ENCODE data around the gene EIF3I. TPM values are rescaled to one million over a fixed set of nuclear protein-coding genes. Genes with fewer than 3 reads are reported as not detected.
A peak's percentile ranks its signal among the peaks of the same experiment; 100 is the strongest.

EIF3I gene
- total and polyA plus RNA-seq, 2 of the 13 experiments (the other 11 are each of a cell fraction or from before 2014, with no cell fraction given) = 210 to 223 TPM

- no TSS peak for BruUV-seq (replicated peaks)
- no peaks in the 10 kb centered on the region for H3K9me3 ChIP-seq (ENCODE audit: low read length)
- in situ Hi-C loops (cut with HindIII; ENCODE audit: extremely low pct_ligation_motif_present, low pct_unique_long_range_greater_than_20kb) (no loop called here), intact Hi-C loops (cut with micrococcal nuclease; ENCODE audit: unreplicated experiment) (no loop called here)
- DNase-seq (ENCODE audit: low spot score) (peak; percentile 39), ATAC-seq (peak; percentile 46), FAIRE-seq (no peak)
- no peak overlapping the region for H3K9ac ChIP-seq (ENCODE audit: insufficient read depth, low read depth, low read length)
- ChIA-PET POLR2A (interaction anchor here (2.6 kb wide), 1 partner anchor 16 kb away, joined by 12 read pairs; the partner anchor contains the start of gene LCK), CTCF (ENCODE audit: low intra/inter-chr PET ratio, low total read pairs) (no interaction called here)
- H4K20me1 ChIP-seq (ENCODE audit: insufficient read depth, low read length) = no peaks in the 10 kb centered on the region
- no peaks in the 10 kb centered on the region for H3K36me3 ChIP-seq (replicated peaks in 1 of 2; ENCODE audit: control insufficient read depth in 1 of 2, insufficient read depth in 2 of 2, low read length in 2 of 2)
- 0 out of 5 replicates have a peak, but pooled peaks cover 0 to 2% of the 10 kb centered on the region in 2 experiments for H3K27me3 ChIP-seq (ENCODE audit: control insufficient read depth in 1 of 2, insufficient read depth in 2 of 2, low read length in 2 of 2)
- H3K4me1 ChIP-seq (ENCODE audit: insufficient read depth, low read length) = peaks cover 34% of the 10 kb centered on the region
- H3K27ac ChIP-seq (ENCODE audit: extremely low read length, insufficient read depth, low read length) = no peak overlapping the region
- H3K79me2 ChIP-seq (ENCODE audit: insufficient read depth, low read length) = no peaks in the 10 kb centered on the region
- WGBS (ENCODE audit: low lambda C conversion rate) = 19% methylated on average over 7 of the region's 7 CpGs
- H3K4me2 ChIP-seq (ENCODE audit: low read depth, low read length) = peak overlapping the region; percentile 36; the same call in 1 of the 2 replicates
- H3K4me3 ChIP-seq (replicated peaks in 1 of 3; ENCODE audit: insufficient read depth in 1 of 3, low read depth in 2 of 3, low read length in 3 of 3) = no peak overlapping the region
- no peak overlapping the region for H2AFZ ChIP-seq (ENCODE audit: low read length)
- TF ChIP-seq GABPB1 (CRISPR knock-in tag; IDR thresholded peaks at IDR 0.05) (no peak), IRF2 (CRISPR knock-in tag; IDR thresholded peaks at IDR 0.05) (no peak), ZFY (CRISPR knock-in tag; IDR thresholded peaks at IDR 0.05) (no peak), TEAD3 (CRISPR knock-in tag; optimal IDR thresholded peaks at IDR 0.05; ENCODE audit: borderline replicate concordance) (peak; percentile 50), RARA (CRISPR knock-in tag; IDR thresholded peaks at IDR 0.05) (peak; percentile 17; the same call in 1 of the 2 replicates), U2AF1 (optimal IDR thresholded peaks at IDR 0.05; ENCODE audit: low read depth, low read length) (no peak), ELF3 (CRISPR knock-in tag; IDR thresholded peaks at IDR 0.05) (no peak), BCL6 (CRISPR knock-in tag; IDR thresholded peaks at IDR 0.05) (peak; percentile 55), AGO2 (optimal IDR thresholded peaks at IDR 0.05; ENCODE audit: low read depth, low read length) (no peak), NKX3-1 (CRISPR knock-in tag; IDR thresholded peaks at IDR 0.05) (no peak), ZNF672 (CRISPR knock-in tag; IDR thresholded peaks at IDR 0.05) (no peak), CENPX (CRISPR knock-in tag; IDR thresholded peaks at IDR 0.05) (no peak), ZNF180 (CRISPR knock-in tag; IDR thresholded peaks at IDR 0.05; ENCODE audit: borderline replicate concordance, low read depth) (no peak), ETV5 (CRISPR knock-in tag; IDR thresholded peaks at IDR 0.05; ENCODE audit: borderline replicate concordance) (peak; percentile 25; the same call in 1 of the 2 replicates), IKZF5 (CRISPR knock-in tag; IDR thresholded peaks at IDR 0.05) (no peak), NR2F6 (IDR thresholded peaks at IDR 0.05) (no peak; the same call in 1 of the 2 replicates), NR2F6 (CRISPR knock-in tag; IDR thresholded peaks at IDR 0.05) (0 out of 2 replicates have a peak, but pooled peaks have one; percentile 17), SALL1 (CRISPR knock-in tag; IDR thresholded peaks at IDR 0.05) (0 out of 2 replicates have a peak, but pooled peaks have one; percentile 23)
- TF ChIP-seq, protein P1, sequence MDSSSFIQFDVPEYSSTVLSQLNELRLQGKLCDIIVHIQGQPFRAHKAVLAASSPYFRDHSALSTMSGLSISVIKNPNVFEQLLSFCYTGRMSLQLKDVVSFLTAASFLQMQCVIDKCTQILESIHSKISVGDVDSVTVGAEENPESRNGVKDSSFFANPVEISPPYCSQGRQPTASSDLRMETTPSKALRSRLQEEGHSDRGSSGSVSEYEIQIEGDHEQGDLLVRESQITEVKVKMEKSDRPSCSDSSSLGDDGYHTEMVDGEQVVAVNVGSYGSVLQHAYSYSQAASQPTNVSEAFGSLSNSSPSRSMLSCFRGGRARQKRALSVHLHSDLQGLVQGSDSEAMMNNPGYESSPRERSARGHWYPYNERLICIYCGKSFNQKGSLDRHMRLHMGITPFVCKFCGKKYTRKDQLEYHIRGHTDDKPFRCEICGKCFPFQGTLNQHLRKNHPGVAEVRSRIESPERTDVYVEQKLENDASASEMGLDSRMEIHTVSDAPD (CRISPR knock-in tag; IDR thresholded peaks at IDR 0.05) = no peak
- TF ChIP-seq, protein P2, sequence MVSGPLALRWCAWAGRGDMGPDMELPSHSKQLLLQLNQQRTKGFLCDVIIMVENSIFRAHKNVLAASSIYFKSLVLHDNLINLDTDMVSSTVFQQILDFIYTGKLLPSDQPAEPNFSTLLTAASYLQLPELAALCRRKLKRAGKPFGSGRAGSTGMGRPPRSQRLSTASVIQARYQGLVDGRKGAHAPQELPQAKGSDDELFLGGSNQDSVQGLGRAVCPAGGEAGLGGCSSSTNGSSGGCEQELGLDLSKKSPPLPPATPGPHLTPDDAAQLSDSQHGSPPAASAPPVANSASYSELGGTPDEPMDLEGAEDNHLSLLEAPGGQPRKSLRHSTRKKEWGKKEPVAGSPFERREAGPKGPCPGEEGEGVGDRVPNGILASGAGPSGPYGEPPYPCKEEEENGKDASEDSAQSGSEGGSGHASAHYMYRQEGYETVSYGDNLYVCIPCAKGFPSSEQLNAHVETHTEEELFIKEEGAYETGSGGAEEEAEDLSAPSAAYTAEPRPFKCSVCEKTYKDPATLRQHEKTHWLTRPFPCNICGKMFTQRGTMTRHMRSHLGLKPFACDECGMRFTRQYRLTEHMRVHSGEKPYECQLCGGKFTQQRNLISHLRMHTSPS (CRISPR knock-in tag; IDR thresholded peaks at IDR 0.05; ENCODE audit: low read depth) = no peak
These were observed 44.8 kb downstream of the EIF3I start for GRCh38 chr1:32266921-32267591.

Measured in HepG2 (cell line).